WTC11 (cell line): ENCODE results near the gene BICRA.

ENCODE experiments used
- ESRRA ChIP-seq: sonication (generic); formaldehyde crosslinking; IDR thresholded peaks from 2 replicates; pipeline ENCODE4 v1.8.1; 2022; ENCODE audit warnings: mild to moderate bottlenecking, missing genetic modification reagents, borderline replicate concordance
- FOXP1 ChIP-seq: sonication (generic); formaldehyde crosslinking; IDR thresholded peaks from 2 replicates; pipeline ENCODE4 v1.8.0; 2022; ENCODE audit warnings: missing genetic modification reagents, mild to moderate bottlenecking, moderate library complexity, borderline replicate concordance
- IRF2 ChIP-seq: sonication (generic); formaldehyde crosslinking; IDR thresholded peaks from 2 replicates; pipeline ENCODE4 v1.8.0; 2022; ENCODE audit warnings: low read depth, missing genetic modification reagents, borderline replicate concordance
- NR3C1 ChIP-seq: sonication (generic); formaldehyde crosslinking; conservative IDR thresholded peaks from 2 replicates; pipeline ENCODE4 v1.8.1; 2023; ENCODE audit warnings: low read depth, mild to moderate bottlenecking, missing genetic modification reagents
- SP1 ChIP-seq: sonication (generic); formaldehyde crosslinking; conservative IDR thresholded peaks from 2 replicates; pipeline ENCODE4 v1.8.1; 2022; ENCODE audit warnings: missing genetic modification reagents
- TCF7 ChIP-seq: sonication (generic); formaldehyde crosslinking; IDR thresholded peaks from 2 replicates; pipeline ENCODE4 v1.8.0; 2022; ENCODE audit warnings: mild to moderate bottlenecking, low read depth, missing genetic modification reagents, moderate library complexity
- ZNF138 ChIP-seq: sonication (generic); formaldehyde crosslinking; conservative IDR thresholded peaks from 2 replicates; pipeline ENCODE4 v1.8.1; 2022; ENCODE audit warnings: mild to moderate bottlenecking, moderate library complexity, missing genetic modification reagents
- ZNF423 ChIP-seq: fragments of 250-450 bp; sonication (Bioruptor Pico); IDR thresholded peaks from 2 replicates; pipeline ENCODE4 v2.1.2; 2022; ENCODE audit warnings: mild to moderate bottlenecking, moderate library complexity
- TF ChIP-seq, protein P1 (sequence below): fragments of 200-600 bp; IDR thresholded peaks from 2 replicates; pipeline ENCODE4 v1.8.0; 2022; ENCODE audit warnings: antibody characterized with exemption
- TF ChIP-seq, protein P2 (sequence below): sonication (generic); formaldehyde crosslinking; IDR thresholded peaks from 2 replicates; pipeline ENCODE4 v1.8.0; 2022; ENCODE audit warnings: mild to moderate bottlenecking, missing genetic modification reagents
- TF ChIP-seq, protein P3 (sequence below): sonication (generic); formaldehyde crosslinking; IDR thresholded peaks from 2 replicates; pipeline ENCODE4 v1.8.0; 2022; ENCODE audit warnings: mild to moderate bottlenecking, missing genetic modification reagents
- TF ChIP-seq, protein P4 (sequence below): sonication (generic); formaldehyde crosslinking; IDR thresholded peaks from 2 replicates; pipeline ENCODE4 v1.8.1; 2023; ENCODE audit warnings: mild to moderate bottlenecking, missing genetic modification reagents
- TF ChIP-seq, protein P5 (sequence below): sonication (generic); formaldehyde crosslinking; IDR thresholded peaks from 2 replicates; pipeline ENCODE4 v1.8.1; 2022; ENCODE audit warnings: low read depth, mild to moderate bottlenecking, moderate library complexity, missing genetic modification reagents, borderline replicate concordance

DNA sequence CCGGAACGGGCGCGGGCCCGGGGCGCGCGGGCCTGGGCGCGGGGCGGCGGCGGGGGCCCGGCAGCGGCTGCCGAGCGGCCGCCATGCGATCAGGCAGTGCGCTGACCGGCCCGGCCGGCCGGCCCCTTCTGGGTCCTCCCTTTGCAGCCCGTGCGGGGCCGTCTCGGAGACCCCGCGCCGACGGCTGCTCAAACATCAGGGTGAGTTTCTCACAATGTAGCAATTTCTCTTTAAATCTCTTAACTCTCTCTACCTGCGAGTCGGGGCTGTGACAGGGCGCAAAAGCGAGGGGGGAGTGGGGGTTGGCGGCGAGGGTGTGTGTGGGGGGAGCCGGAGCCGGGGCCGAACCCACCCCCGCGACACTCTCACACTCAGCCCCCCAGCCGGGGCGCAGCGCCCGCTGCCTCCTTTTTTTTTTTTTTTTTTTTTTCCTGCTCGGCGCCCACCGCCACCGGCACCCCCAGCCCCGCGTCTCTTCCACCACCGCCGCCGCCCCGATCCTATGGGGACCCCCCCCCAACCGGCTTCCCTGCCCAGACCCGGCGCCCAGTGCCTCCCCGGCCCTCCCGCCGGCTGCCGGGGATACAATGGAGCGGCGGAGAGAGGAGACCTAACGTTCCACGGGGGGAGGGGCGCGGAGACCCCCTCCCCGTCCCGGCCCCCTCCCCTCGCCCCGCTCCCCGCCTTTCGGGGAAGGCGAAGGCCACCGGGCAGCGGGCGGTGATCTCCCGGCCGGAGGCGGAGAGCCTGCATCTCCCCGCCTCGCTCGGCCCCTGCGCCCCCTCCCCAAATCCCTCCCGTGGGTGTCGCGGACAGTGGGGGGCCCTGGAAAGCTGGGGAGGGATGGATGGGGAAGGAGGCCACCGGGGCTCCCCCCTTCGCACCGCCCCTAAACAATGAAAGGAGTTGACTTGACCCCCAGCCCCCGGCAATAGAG is at the start of gene BICRA:
- TF ChIP-seq, protein P1, sequence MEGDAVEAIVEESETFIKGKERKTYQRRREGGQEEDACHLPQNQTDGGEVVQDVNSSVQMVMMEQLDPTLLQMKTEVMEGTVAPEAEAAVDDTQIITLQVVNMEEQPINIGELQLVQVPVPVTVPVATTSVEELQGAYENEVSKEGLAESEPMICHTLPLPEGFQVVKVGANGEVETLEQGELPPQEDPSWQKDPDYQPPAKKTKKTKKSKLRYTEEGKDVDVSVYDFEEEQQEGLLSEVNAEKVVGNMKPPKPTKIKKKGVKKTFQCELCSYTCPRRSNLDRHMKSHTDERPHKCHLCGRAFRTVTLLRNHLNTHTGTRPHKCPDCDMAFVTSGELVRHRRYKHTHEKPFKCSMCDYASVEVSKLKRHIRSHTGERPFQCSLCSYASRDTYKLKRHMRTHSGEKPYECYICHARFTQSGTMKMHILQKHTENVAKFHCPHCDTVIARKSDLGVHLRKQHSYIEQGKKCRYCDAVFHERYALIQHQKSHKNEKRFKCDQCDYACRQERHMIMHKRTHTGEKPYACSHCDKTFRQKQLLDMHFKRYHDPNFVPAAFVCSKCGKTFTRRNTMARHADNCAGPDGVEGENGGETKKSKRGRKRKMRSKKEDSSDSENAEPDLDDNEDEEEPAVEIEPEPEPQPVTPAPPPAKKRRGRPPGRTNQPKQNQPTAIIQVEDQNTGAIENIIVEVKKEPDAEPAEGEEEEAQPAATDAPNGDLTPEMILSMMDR: no peak
- TF ChIP-seq IRF2 (CRISPR knock-in tag) (no peak), NR3C1 (no peak), ZNF138 (CRISPR knock-in tag) (no peak), FOXP1 (CRISPR knock-in tag) (no peak), SP1 (CRISPR knock-in tag) (no peak), TCF7 (CRISPR knock-in tag) (no peak), ZNF423 (CRISPR knock-in tag) (no peak), ESRRA (no peak)
- TF ChIP-seq, protein P2, sequence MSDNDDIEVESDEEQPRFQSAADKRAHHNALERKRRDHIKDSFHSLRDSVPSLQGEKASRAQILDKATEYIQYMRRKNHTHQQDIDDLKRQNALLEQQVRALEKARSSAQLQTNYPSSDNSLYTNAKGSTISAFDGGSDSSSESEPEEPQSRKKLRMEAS (CRISPR knock-in tag): no peak
- TF ChIP-seq, protein P3, sequence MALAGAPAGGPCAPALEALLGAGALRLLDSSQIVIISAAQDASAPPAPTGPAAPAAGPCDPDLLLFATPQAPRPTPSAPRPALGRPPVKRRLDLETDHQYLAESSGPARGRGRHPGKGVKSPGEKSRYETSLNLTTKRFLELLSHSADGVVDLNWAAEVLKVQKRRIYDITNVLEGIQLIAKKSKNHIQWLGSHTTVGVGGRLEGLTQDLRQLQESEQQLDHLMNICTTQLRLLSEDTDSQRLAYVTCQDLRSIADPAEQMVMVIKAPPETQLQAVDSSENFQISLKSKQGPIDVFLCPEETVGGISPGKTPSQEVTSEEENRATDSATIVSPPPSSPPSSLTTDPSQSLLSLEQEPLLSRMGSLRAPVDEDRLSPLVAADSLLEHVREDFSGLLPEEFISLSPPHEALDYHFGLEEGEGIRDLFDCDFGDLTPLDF (CRISPR knock-in tag): no peak
- TF ChIP-seq, protein P4, sequence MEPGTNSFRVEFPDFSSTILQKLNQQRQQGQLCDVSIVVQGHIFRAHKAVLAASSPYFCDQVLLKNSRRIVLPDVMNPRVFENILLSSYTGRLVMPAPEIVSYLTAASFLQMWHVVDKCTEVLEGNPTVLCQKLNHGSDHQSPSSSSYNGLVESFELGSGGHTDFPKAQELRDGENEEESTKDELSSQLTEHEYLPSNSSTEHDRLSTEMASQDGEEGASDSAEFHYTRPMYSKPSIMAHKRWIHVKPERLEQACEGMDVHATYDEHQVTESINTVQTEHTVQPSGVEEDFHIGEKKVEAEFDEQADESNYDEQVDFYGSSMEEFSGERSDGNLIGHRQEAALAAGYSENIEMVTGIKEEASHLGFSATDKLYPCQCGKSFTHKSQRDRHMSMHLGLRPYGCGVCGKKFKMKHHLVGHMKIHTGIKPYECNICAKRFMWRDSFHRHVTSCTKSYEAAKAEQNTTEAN (CRISPR knock-in tag): no peak
- TF ChIP-seq, protein P5, sequence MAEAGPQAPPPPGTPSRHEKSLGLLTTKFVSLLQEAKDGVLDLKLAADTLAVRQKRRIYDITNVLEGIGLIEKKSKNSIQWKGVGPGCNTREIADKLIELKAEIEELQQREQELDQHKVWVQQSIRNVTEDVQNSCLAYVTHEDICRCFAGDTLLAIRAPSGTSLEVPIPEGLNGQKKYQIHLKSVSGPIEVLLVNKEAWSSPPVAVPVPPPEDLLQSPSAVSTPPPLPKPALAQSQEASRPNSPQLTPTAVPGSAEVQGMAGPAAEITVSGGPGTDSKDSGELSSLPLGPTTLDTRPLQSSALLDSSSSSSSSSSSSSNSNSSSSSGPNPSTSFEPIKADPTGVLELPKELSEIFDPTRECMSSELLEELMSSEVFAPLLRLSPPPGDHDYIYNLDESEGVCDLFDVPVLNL (CRISPR knock-in tag): no peak
